A549 treated with dexamethasone at 1 μM for 4 hours (cell line): ENCODE data around the gene GTF2F1. TPM values are rescaled to one million over a fixed set of nuclear protein-coding genes. Genes with fewer than 3 reads are reported as not detected.

Source experiments
- total RNA-seq: library from RNA; stranded (reverse); fragments of 200-300 nt; extraction: Qiagen RNA extraction; gene quantifications from 5 replicates; pipeline ENCODE4 v1.2.3, GENCODE V29; 2022

GTF2F1 gene
- total RNA-seq: 56.6 to 64.0 TPM (median 60.6 TPM) in 5 replicates

GRCh38 chr19:6393074-6393982 is at the start of gene GTF2F1:
Gene GTF2F1 (minus strand): TSS chr19:6393164. CDS start chr19:6392995, 169 bp downstream.

GRCh38 chr19:6433663-6434062 is 40.7 kb upstream of the GTF2F1 start, which contains the start of gene SLC25A41:
Gene SLC25A41 (minus strand): TSS chr19:6433763. CDS start chr19:6433693, 70 bp downstream.

GRCh38 chr19:6424195-6424938 is 31.4 kb upstream of the GTF2F1 start, which contains the start of gene KHSRP:
Gene KHSRP (minus strand): TSS chr19:6424811. CDS start chr19:6424701, 110 bp downstream.

DNA sequence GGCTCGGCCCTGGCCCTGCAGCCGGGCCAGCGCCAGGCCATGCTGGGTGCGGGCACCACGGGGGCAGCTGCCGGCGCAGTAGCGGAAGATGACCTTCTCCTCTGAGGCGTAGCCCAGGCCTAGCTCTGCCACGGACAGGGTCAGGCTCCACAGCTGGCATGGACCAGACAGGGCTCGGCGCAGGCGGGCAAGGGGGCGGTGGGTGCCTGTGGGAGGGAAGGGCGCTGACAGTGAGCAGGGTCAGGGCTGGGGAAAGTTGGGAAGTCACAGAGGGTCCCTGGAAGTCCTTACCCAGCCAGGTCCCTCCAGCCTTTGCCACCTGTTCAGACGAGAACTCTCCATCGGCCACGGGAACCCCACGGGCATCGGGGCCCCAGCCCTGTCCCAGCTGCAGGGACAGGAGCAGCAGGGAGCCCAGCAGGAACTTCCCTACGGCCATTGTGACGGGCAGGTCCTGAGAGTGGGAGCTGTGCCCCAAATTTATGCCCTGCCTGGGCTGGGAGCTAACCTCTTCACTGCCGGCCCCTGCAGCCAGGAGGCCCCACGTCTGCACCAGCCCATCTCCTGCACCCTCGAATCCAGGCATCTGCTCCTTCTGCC is 17.5 kb downstream of the GTF2F1 start, which contains the start of gene PSPN:
Gene PSPN, minus strand, starts transcription at position 523 of the 600 bp plus-strand sequence. Its CDS starts 84 bp downstream, at position 439.

GRCh38 chr19:6372594-6373095 is 20.3 kb downstream of the GTF2F1 start, which contains the start of gene ALKBH7:
Gene ALKBH7 (plus strand): TSS chr19:6372794. CDS start chr19:6372821, 27 bp downstream.

DNA sequence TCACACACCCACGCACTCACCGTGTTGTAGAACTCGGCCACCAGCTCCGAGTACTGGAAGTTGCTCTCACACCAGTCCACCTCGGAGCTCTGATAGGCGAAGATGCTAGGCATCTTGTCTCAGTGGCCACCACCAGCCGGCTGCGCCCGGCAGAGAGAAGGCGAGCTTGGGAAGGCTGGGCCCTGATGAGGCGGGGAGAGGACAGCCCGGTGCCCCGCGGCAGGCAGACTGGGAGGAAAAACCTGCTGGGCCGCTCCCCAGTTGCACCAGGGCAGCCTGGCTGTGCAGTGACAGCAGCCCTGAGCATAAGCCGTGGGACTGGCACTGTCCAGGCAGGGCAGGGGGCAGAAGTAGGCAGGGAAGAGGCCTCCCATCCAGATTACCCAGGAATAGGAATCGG is 59.5 kb downstream of the GTF2F1 start, which contains the start of gene ACER1:
Gene ACER1, minus strand, starts transcription at position 174 of the 400 bp plus-strand sequence. Its CDS starts 61 bp downstream, at position 113.

Other genes starting within 250 kb of the GTF2F1 start
- 12.8 to 28.7 TPM (median 27.2 TPM) in 5 replicates for gene MLLT1, start 113.2 kb downstream of the GTF2F1 start, total RNA-seq
- gene ACER1, start 59.6 kb downstream of the GTF2F1 start, total RNA-seq: not detected in 5 replicates
- gene CLPP, start 31.6 kb downstream of the GTF2F1 start, total RNA-seq: 43.5 to 75.1 TPM (median 73.9 TPM) in 5 replicates
- 16.1 to 29.5 TPM (median 28.9 TPM) in 5 replicates for gene ALKBH7, start 20.4 kb downstream of the GTF2F1 start, total RNA-seq
- 0.52 to 1.1 TPM (median 0.96 TPM) in 5 replicates for gene PSPN, start 17.2 kb downstream of the GTF2F1 start, total RNA-seq
- gene KHSRP, start 31.6 kb upstream of the GTF2F1 start, total RNA-seq: 175 to 228 TPM (median 223 TPM) in 5 replicates
- 0.09 to 0.22 TPM (median 0.14 TPM) in 5 replicates for gene SLC25A41, start 40.6 kb upstream of the GTF2F1 start, total RNA-seq
- gene SLC25A23, start 66.6 kb upstream of the GTF2F1 start, total RNA-seq: 15.0 to 23.2 TPM (median 20.4 TPM) in 5 replicates
- 2.6 to 3.8 TPM (median 3.5 TPM) in 5 replicates for gene CRB3, start 71.1 kb upstream of the GTF2F1 start, total RNA-seq
- 0.13 to 0.25 TPM (median 0.21 TPM) in 5 replicates for gene DENND1C, start 88.6 kb upstream of the GTF2F1 start, total RNA-seq
- gene TUBB4A, start 109.1 kb upstream of the GTF2F1 start, total RNA-seq: 5.5 to 8.4 TPM (median 8.1 TPM) in 5 replicates
- gene TNFSF9, start 137.9 kb upstream of the GTF2F1 start, total RNA-seq: 2.9 to 4.8 TPM (median 3.2 TPM) in 5 replicates
- gene CD70, start 198.0 kb upstream of the GTF2F1 start, total RNA-seq: 13.4 to 21.8 TPM (median 19.0 TPM) in 5 replicates